ENCODE measurements around the gene ERVH48-1.
"Not testable (repeated sequence)": the region's sequence is repeated elsewhere in the genome, so short reads cannot be mapped to it uniquely, and the experiment has no call there.

- not testable (repeated sequence) for TF ChIP-seq CTCF (conservative IDR thresholded peaks at IDR 0.05); ZFX (IDR thresholded peaks at IDR 0.05)
These were observed 11.9 kb upstream of the ERVH48-1 start for GRCh38 chr21:42937034-42937940.

Measured in C4-2B (cell line).